ENCODE measurements around the gene ZNF275. TPM values are rescaled to one million over a fixed set of nuclear protein-coding genes. Genes with fewer than 3 reads are reported as not detected.
"Not testable (repeated sequence)": the region's sequence is repeated elsewhere in the genome, so short reads cannot be mapped to it uniquely, and the experiment has no call there.

ZNF275 gene
- total RNA-seq, 2 experiments from 2014 or later, result 11.5 to 13.4 TPM

- ChIA-PET CTCF (no interaction called here), POLR2A (no interaction called here)
- H3K4me3 Mint-ChIP-seq, result no peak overlapping the region
- H3K27me3 Mint-ChIP-seq, result peaks cover 6% of the 10 kb centered on the region
- intact Hi-C loops (cut with DNase I, micrococcal nuclease), result no loop called here
- H3K27ac Mint-ChIP-seq, result no peak overlapping the region
- DNase-seq (no peak), ATAC-seq (no peak)
- H3K9me3 Mint-ChIP-seq (ENCODE audit: low read depth), result no peaks in the 10 kb centered on the region
- no peaks in the 10 kb centered on the region for H3K36me3 Mint-ChIP-seq (ENCODE audit: low read depth)
- no peaks in the 10 kb centered on the region for H3K4me1 Mint-ChIP-seq
These were observed 28.0 kb upstream of the ZNF275 start for GRCh38 chrX:153305972-153306371.

GRCh38 chrX:153306527-153307115, 27.3 kb upstream of the ZNF275 start:
- POLR2A ChIA-PET, result no interaction called here
- Mint-ChIP-seq H3K27ac (no peak overlapping the region), H3K9me3 (ENCODE audit: low read depth) (no peaks in the 10 kb centered on the region), H3K4me3 (no peak overlapping the region), H3K27me3 (peaks cover 6% of the 10 kb centered on the region), H3K4me1 (no peaks in the 10 kb centered on the region), H3K36me3 (ENCODE audit: low read depth) (no peaks in the 10 kb centered on the region)
- ATAC-seq, result no peak
- DNase-seq, result no peak
- intact Hi-C loops (cut with DNase I, micrococcal nuclease), result no loop called here
- CTCF ChIA-PET, result no interaction called here

- intact Hi-C loops (cut with DNase I, micrococcal nuclease), result no loop called here
- ChIA-PET POLR2A (no interaction called here), CTCF (no interaction called here)
- Mint-ChIP-seq H3K27ac (no peak overlapping the region), H3K4me1 (no peaks in the 10 kb centered on the region), H3K27me3 (peaks cover 6% of the 10 kb centered on the region), H3K36me3 (ENCODE audit: low read depth) (no peaks in the 10 kb centered on the region), H3K4me3 (no peak overlapping the region), H3K9me3 (ENCODE audit: low read depth) (no peaks in the 10 kb centered on the region)
- DNase-seq (no peak), ATAC-seq (no peak)
These were observed 26.4 kb upstream of the ZNF275 start for GRCh38 chrX:153307276-153308178.

GRCh38 chrX:153310901-153311300, 23.1 kb upstream of the ZNF275 start:
- ATAC-seq (no peak), DNase-seq (no peak)
- Mint-ChIP-seq H3K36me3 (ENCODE audit: low read depth) (no peaks in the 10 kb centered on the region), H3K4me1 (no peaks in the 10 kb centered on the region), H3K4me3 (no peak overlapping the region), H3K9me3 (ENCODE audit: low read depth) (no peaks in the 10 kb centered on the region), H3K27ac (no peak overlapping the region), H3K27me3 (no peaks in the 10 kb centered on the region)
- ChIA-PET POLR2A (no interaction called here), CTCF (no interaction called here)
- intact Hi-C loops (cut with DNase I, micrococcal nuclease), result no loop called here

- no peak overlapping the region for H3K27ac Mint-ChIP-seq
- POLR2A ChIA-PET, result no interaction called here
- H3K4me3 Mint-ChIP-seq, result no peak overlapping the region
- H3K9me3 Mint-ChIP-seq (ENCODE audit: low read depth), result no peaks in the 10 kb centered on the region
- no peaks in the 10 kb centered on the region for H3K36me3 Mint-ChIP-seq (ENCODE audit: low read depth)
- no peaks in the 10 kb centered on the region for H3K27me3 Mint-ChIP-seq
- intact Hi-C loops (cut with DNase I, micrococcal nuclease), result no loop called here
- no peak for DNase-seq
- CTCF ChIA-PET, result no interaction called here
- H3K4me1 Mint-ChIP-seq, result no peaks in the 10 kb centered on the region
- ATAC-seq, result no peak
These were observed 21.9 kb upstream of the ZNF275 start for GRCh38 chrX:153312041-153312440.

- POLR2A ChIA-PET, result no interaction called here
- Mint-ChIP-seq H3K9me3 (ENCODE audit: low read depth) (no peaks in the 10 kb centered on the region), H3K27me3 (no peaks in the 10 kb centered on the region), H3K27ac (no peak overlapping the region), H3K36me3 (ENCODE audit: low read depth) (no peaks in the 10 kb centered on the region), H3K4me3 (no peak overlapping the region), H3K4me1 (no peaks in the 10 kb centered on the region)
- CTCF ChIA-PET, result no interaction called here
- intact Hi-C loops (cut with DNase I, micrococcal nuclease), result no loop called here
- ATAC-seq (no peak), DNase-seq (no peak)
These were observed 21.1 kb upstream of the ZNF275 start for GRCh38 chrX:153312842-153313241.

- Mint-ChIP-seq H3K27me3 (peaks cover 3% of the 10 kb centered on the region), H3K27ac (no peak overlapping the region), H3K9me3 (ENCODE audit: low read depth) (no peaks in the 10 kb centered on the region), H3K4me3 (no peak overlapping the region), H3K4me1 (no peaks in the 10 kb centered on the region), H3K36me3 (ENCODE audit: low read depth) (no peaks in the 10 kb centered on the region)
- ATAC-seq (no peak), DNase-seq (no peak)
- intact Hi-C loops (cut with DNase I, micrococcal nuclease), result no loop called here
- POLR2A ChIA-PET, result no interaction called here
- CTCF ChIA-PET, result no interaction called here
These were observed 16.6 kb upstream of the ZNF275 start for GRCh38 chrX:153317306-153317705.

GRCh38 chrX:153317996-153318722, 15.8 kb upstream of the ZNF275 start:
- intact Hi-C loops (cut with DNase I, micrococcal nuclease), result no loop called here

GRCh38 chrX:153318811-153319210, 15.1 kb upstream of the ZNF275 start:
- no peaks in the 10 kb centered on the region for H3K36me3 Mint-ChIP-seq (ENCODE audit: low read depth)
- CTCF ChIA-PET, result no interaction called here
- H3K9me3 Mint-ChIP-seq (ENCODE audit: low read depth), result no peaks in the 10 kb centered on the region
- DNase-seq, result no peak
- no peak overlapping the region for H3K27ac Mint-ChIP-seq
- H3K4me3 Mint-ChIP-seq, result no peak overlapping the region
- H3K27me3 Mint-ChIP-seq, result peaks cover 3% of the 10 kb centered on the region
- H3K4me1 Mint-ChIP-seq, result peaks cover under 1% of the 10 kb centered on the region
- intact Hi-C loops (cut with DNase I, micrococcal nuclease), result no loop called here
- POLR2A ChIA-PET, result no interaction called here
- ATAC-seq, result no peak

More at GRCh38 chrX:153317996-153318722, 15.8 kb upstream of the ZNF275 start:
- ATAC-seq (no peak), DNase-seq (no peak)
- H3K4me3 Mint-ChIP-seq, result no peak overlapping the region
- no peak overlapping the region for H3K27ac Mint-ChIP-seq
- no peaks in the 10 kb centered on the region for H3K9me3 Mint-ChIP-seq (ENCODE audit: low read depth)
- H3K36me3 Mint-ChIP-seq (ENCODE audit: low read depth), result no peaks in the 10 kb centered on the region
- H3K27me3 Mint-ChIP-seq, result peaks cover 3% of the 10 kb centered on the region
- CTCF ChIA-PET, result no interaction called here
- H3K4me1 Mint-ChIP-seq, result no peaks in the 10 kb centered on the region
- POLR2A ChIA-PET, result no interaction called here

GRCh38 chrX:153319295-153320046, 14.5 kb upstream of the ZNF275 start:
- intact Hi-C loops (cut with DNase I, micrococcal nuclease), result no loop called here
- DNase-seq (no peak), ATAC-seq (no peak)
- no peak overlapping the region for H3K27ac Mint-ChIP-seq
- peaks cover 5% of the 10 kb centered on the region for H3K4me1 Mint-ChIP-seq
- ChIA-PET POLR2A (no interaction called here), CTCF (no interaction called here)
- peaks cover 3% of the 10 kb centered on the region for H3K27me3 Mint-ChIP-seq
- no peaks in the 10 kb centered on the region for H3K9me3 Mint-ChIP-seq (ENCODE audit: low read depth)
- no peaks in the 10 kb centered on the region for H3K36me3 Mint-ChIP-seq (ENCODE audit: low read depth)
- no peak overlapping the region for H3K4me3 Mint-ChIP-seq

- intact Hi-C loops (cut with DNase I, micrococcal nuclease); DNase-seq; H3K4me1 Mint-ChIP-seq; H3K27me3 Mint-ChIP-seq; H3K36me3 Mint-ChIP-seq (ENCODE audit: low read depth); H3K27ac Mint-ChIP-seq; CTCF ChIA-PET; H3K4me3 Mint-ChIP-seq; ATAC-seq; H3K9me3 Mint-ChIP-seq (ENCODE audit: low read depth); POLR2A ChIA-PET: not testable (repeated sequence)
These were observed 13.9 kb upstream of the ZNF275 start for GRCh38 chrX:153320047-153320443.
